ENCODE results near the gene PPM1M.

DNA sequence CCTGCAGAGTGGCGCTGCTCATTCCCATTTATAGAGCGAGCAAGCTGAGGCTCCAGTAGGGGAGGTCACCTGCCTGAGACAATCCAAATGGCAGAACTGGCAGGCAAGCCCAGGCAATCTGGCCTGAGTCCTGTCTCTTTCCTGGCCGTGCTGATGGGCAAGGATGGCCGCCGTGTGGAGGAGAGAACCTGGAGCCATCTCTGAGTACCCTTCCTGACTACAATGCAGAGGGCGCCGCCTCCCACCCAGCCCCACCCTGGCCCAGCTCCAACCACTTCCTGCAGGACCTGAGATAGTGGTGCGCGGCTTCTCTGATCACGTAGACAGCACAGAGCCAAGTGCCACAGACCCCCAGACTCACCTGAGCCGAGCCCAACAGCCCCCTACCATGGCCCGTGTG, 27.1 kb upstream of the PPM1M start:
- TF ChIP-seq GABPA (IDR thresholded peaks at IDR 0.05; ENCODE audit: low read depth) (no peak), EZH2 (IDR thresholded peaks at IDR 0.05; ENCODE audit: borderline replicate concordance, control insufficient read depth, low read depth, low read length) (no peak), TAF1 (IDR thresholded peaks at IDR 0.05; ENCODE audit: borderline replicate concordance, low read depth, low read length) (no peak), EED (IDR thresholded peaks at IDR 0.05; ENCODE audit: low read depth) (no peak), FOS (IDR thresholded peaks at IDR 0.05; ENCODE audit: borderline replicate concordance, extremely low read depth, insufficient read length) (no peak), JUNB (IDR thresholded peaks at IDR 0.05) (no peak), MTA2 (IDR thresholded peaks at IDR 0.05; ENCODE audit: low read depth) (no peak), SIN3A (IDR thresholded peaks at IDR 0.05; ENCODE audit: low read depth, low read length) (no peak), NFIC (IDR thresholded peaks at IDR 0.05; ENCODE audit: low read depth, low read length) (no peak), KAT2A (conservative IDR thresholded peaks at IDR 0.05; ENCODE audit: control insufficient read depth, low read depth, low read length) (no peak)
- TF ChIP-seq, protein P1, sequence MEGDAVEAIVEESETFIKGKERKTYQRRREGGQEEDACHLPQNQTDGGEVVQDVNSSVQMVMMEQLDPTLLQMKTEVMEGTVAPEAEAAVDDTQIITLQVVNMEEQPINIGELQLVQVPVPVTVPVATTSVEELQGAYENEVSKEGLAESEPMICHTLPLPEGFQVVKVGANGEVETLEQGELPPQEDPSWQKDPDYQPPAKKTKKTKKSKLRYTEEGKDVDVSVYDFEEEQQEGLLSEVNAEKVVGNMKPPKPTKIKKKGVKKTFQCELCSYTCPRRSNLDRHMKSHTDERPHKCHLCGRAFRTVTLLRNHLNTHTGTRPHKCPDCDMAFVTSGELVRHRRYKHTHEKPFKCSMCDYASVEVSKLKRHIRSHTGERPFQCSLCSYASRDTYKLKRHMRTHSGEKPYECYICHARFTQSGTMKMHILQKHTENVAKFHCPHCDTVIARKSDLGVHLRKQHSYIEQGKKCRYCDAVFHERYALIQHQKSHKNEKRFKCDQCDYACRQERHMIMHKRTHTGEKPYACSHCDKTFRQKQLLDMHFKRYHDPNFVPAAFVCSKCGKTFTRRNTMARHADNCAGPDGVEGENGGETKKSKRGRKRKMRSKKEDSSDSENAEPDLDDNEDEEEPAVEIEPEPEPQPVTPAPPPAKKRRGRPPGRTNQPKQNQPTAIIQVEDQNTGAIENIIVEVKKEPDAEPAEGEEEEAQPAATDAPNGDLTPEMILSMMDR (IDR thresholded peaks at IDR 0.05 in 2 of 3, conservative IDR thresholded peaks at IDR 0.05 in 1 of 3; ENCODE audit: control insufficient read depth in 2 of 3, extremely low read depth in 1 of 3, insufficient read depth in 1 of 3, low read depth in 3 of 3, low read length in 3 of 3) = no peak
- TF ChIP-seq, protein P2, sequence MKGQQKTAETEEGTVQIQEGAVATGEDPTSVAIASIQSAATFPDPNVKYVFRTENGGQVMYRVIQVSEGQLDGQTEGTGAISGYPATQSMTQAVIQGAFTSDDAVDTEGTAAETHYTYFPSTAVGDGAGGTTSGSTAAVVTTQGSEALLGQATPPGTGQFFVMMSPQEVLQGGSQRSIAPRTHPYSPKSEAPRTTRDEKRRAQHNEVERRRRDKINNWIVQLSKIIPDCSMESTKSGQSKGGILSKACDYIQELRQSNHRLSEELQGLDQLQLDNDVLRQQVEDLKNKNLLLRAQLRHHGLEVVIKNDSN (IDR thresholded peaks at IDR 0.05; ENCODE audit: borderline replicate concordance, extremely low read length, insufficient read depth, low read depth, low read length) = no peak
- TF ChIP-seq, protein P3, sequence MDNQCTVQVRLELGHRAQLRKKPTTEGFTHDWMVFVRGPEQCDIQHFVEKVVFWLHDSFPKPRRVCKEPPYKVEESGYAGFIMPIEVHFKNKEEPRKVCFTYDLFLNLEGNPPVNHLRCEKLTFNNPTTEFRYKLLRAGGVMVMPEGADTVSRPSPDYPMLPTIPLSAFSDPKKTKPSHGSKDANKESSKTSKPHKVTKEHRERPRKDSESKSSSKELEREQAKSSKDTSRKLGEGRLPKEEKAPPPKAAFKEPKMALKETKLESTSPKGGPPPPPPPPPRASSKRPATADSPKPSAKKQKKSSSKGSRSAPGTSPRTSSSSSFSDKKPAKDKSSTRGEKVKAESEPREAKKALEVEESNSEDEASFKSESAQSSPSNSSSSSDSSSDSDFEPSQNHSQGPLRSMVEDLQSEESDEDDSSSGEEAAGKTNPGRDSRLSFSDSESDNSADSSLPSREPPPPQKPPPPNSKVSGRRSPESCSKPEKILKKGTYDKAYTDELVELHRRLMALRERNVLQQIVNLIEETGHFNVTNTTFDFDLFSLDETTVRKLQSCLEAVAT (IDR thresholded peaks at IDR 0.05) = no peak
- TF ChIP-seq, protein P4, sequence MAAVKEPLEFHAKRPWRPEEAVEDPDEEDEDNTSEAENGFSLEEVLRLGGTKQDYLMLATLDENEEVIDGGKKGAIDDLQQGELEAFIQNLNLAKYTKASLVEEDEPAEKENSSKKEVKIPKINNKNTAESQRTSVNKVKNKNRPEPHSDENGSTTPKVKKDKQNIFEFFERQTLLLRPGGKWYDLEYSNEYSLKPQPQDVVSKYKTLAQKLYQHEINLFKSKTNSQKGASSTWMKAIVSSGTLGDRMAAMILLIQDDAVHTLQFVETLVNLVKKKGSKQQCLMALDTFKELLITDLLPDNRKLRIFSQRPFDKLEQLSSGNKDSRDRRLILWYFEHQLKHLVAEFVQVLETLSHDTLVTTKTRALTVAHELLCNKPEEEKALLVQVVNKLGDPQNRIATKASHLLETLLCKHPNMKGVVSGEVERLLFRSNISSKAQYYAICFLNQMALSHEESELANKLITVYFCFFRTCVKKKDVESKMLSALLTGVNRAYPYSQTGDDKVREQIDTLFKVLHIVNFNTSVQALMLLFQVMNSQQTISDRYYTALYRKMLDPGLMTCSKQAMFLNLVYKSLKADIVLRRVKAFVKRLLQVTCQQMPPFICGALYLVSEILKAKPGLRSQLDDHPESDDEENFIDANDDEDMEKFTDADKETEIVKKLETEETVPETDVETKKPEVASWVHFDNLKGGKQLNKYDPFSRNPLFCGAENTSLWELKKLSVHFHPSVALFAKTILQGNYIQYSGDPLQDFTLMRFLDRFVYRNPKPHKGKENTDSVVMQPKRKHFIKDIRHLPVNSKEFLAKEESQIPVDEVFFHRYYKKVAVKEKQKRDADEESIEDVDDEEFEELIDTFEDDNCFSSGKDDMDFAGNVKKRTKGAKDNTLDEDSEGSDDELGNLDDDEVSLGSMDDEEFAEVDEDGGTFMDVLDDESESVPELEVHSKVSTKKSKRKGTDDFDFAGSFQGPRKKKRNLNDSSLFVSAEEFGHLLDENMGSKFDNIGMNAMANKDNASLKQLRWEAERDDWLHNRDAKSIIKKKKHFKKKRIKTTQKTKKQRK (IDR thresholded peaks at IDR 0.05; ENCODE audit: low read depth, low read length) = no peak
